Measurements from ENCODE around the gene TMBIM1. TPM values are rescaled to one million over a fixed set of nuclear protein-coding genes. Genes with fewer than 3 reads are reported as not detected.
A peak's percentile ranks its signal among the peaks of the same experiment; 100 is the strongest.

Gene TMBIM1
- total and polyA plus RNA-seq, 12 donors, result 25.7 to 293 (median 198) TPM

DNA sequence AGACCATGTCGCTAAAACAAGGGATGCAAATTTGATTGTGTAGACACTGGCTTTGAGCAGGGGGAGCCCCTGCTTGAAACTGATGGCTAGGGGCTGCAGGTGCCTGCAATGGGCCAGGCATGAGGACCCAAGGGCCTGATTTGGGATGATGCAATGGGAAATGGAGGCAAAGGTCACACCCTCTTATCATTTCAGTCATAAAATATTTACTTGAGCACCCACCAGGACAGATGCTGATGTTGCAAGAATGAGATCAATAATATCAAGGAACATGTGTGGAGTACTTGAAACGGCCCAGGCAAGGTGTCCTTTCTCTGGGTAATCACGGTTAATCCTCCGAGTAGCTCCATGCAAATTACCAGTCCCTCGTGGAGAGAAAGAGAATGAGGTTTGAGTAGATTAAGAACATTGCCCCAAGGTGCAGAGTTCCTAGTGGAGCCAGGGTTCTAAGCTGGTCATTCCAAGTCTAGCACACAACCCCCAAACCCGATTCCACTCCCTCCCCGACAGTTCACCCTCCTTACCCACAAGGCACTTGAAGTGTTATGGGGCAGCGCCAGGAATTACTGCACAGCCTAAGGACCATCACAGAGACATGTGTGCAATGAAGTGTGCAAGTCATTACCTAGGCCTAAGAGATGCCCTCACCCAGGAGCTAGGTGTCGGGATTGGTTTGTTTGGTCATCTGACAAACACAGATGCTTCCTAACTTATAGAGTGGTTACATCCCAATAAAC is 14.0 kb upstream of the TMBIM1 start:
- no peaks in the 10 kb centered on the region for H3K27me3 ChIP-seq
- 89 to 92% (median 91%) methylated on average over 9 of the region's 9 CpGs for WGBS, 4 donors
- TF ChIP-seq POLR2A (IDR thresholded peaks at IDR 0.05), result no peak
- TF ChIP-seq, protein P1, sequence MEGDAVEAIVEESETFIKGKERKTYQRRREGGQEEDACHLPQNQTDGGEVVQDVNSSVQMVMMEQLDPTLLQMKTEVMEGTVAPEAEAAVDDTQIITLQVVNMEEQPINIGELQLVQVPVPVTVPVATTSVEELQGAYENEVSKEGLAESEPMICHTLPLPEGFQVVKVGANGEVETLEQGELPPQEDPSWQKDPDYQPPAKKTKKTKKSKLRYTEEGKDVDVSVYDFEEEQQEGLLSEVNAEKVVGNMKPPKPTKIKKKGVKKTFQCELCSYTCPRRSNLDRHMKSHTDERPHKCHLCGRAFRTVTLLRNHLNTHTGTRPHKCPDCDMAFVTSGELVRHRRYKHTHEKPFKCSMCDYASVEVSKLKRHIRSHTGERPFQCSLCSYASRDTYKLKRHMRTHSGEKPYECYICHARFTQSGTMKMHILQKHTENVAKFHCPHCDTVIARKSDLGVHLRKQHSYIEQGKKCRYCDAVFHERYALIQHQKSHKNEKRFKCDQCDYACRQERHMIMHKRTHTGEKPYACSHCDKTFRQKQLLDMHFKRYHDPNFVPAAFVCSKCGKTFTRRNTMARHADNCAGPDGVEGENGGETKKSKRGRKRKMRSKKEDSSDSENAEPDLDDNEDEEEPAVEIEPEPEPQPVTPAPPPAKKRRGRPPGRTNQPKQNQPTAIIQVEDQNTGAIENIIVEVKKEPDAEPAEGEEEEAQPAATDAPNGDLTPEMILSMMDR (IDR thresholded peaks at IDR 0.05), result no peak
- H3K27ac ChIP-seq, result no peak overlapping the region
- H3K4me1 ChIP-seq (replicated peaks in 1 of 2), result no peaks in the 10 kb centered on the region
- intact Hi-C loops (cut with DNase I), result loop anchor here (10.0 kb wide), 2 partner anchors 48 to 158 kb away; partner anchors contain the start of gene CATIP (in 1 of the 2)
- H3K4me3 ChIP-seq, result no peak overlapping the region
- no peak for DNase-seq
- H3K9me3 ChIP-seq (replicated peaks in 1 of 3), result no peaks in the 10 kb centered on the region
- H3K36me3 ChIP-seq (replicated peaks in 1 of 2), result no peaks in the 10 kb centered on the region

DNA sequence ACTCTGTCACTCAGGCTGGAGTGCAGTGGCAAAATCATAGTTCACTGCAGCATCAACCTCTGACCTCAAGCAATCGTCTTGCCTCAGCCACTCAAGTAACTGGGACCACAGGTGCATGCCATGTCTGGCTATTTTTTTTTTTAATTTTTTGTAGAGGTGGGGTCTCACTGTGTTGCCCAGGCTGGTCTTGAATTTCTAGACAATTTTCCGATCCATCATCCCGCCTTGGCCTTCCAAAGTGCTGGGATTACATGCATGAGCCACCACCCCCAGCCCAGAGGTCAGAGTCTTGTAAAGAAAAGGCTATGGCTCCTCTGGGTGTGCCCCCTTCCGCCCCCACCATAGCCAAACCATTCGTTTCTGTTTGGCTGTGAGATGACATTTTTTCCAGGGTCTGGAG is 13.1 kb upstream of the TMBIM1 start:
- Histone ChIP-seq H3K4me3 (no peak overlapping the region), H3K27ac (no peak overlapping the region), H3K27me3 (no peaks in the 10 kb centered on the region), H3K9me3 (replicated peaks in 1 of 3) (no peaks in the 10 kb centered on the region), H3K4me1 (replicated peaks in 1 of 2) (no peaks in the 10 kb centered on the region), H3K36me3 (replicated peaks in 1 of 2) (no peaks in the 10 kb centered on the region)
- 79 to 92% (median 83%) methylated on average over 5 of the region's 5 CpGs for WGBS, 4 donors
- no peak for DNase-seq
- TF ChIP-seq, protein P1 (IDR thresholded peaks at IDR 0.05), result no peak
- TF ChIP-seq POLR2A (IDR thresholded peaks at IDR 0.05), result no peak
- intact Hi-C loops (cut with DNase I), result loop anchor here (10.0 kb wide), 2 partner anchors 49 to 159 kb away; partner anchors contain the start of gene CATIP (in 1 of the 2)

DNA sequence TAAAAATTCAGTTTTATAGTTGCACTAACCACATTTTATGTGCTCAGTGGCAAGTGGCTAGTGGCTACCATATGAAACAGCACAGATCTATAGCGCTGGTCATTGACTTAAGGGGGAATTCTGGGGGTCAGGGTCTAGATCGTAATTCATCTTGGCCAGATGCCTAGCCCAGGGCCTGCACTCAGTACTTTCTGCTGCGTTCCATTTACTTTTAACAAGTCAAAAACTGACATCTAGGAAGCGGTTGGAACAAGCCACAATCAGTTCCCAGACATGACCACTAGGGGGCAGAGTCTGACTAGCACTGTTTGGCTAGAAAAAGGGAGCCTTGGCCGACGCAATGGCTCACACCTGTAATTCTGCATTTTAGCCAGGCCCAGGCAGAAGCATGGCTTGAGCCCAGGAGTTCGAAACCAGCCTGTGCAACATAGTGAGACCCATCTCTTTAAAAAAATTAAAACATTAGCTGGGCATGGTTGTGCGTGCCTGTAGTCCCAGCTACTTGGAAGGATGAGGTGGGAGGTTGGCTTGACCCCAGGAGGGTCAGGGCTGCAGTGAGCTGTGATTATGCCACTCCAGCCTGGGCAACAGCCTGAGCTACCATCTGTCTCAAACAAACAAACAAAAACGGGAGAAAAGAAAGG is 9.0 kb upstream of the TMBIM1 start:
- TF ChIP-seq, protein P1 (IDR thresholded peaks at IDR 0.05), result peak; percentile 96 to 99 (median 98)
- no peak for TF ChIP-seq POLR2A (IDR thresholded peaks at IDR 0.05)
- 4 to 8% (median 6%) methylated on average over 8 to 9 of the region's 9 CpGs for WGBS, 4 donors
- no peaks in the 10 kb centered on the region for H3K36me3 ChIP-seq (replicated peaks in 1 of 2)
- peak; percentile 86 to 97 (median 90) for DNase-seq
- H3K27me3 ChIP-seq, result no peaks in the 10 kb centered on the region
- no peak overlapping the region for H3K4me3 ChIP-seq
- no peak overlapping the region for H3K27ac ChIP-seq
- H3K4me1 ChIP-seq (replicated peaks in 1 of 2), result no peaks in the 10 kb centered on the region
- intact Hi-C loops (cut with DNase I), result loop anchor here (5.0 to 10.0 kb wide), 3 partner anchors 54 to 164 kb away; partner anchors contain the start of gene CATIP (in 2 of the 2)
- H3K9me3 ChIP-seq (replicated peaks in 1 of 3), result no peaks in the 10 kb centered on the region

DNA sequence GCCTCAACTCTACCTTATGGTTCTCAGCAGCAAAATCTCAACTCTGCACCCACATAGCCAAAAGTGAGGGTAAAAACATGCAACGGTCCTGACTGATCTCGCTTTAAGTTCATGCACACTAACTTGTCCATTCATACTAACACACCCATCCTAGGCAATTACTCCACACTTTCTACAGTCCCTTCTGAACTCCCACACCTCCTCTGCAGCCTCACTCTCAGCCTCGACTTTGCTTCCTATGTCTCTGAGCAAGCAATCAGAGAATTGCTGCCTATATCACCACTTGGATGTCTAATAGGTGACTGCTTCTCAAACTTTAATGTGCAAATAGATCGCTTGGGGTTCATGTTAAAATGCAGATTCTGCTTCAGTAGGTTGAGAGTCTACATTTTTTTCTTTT is 7.8 kb upstream of the TMBIM1 start:
- intact Hi-C loops (cut with DNase I), result loop anchor here (5.0 to 10.0 kb wide), 3 partner anchors 55 to 165 kb away; partner anchors contain the start of gene CATIP (in 2 of the 2)
- 71 to 84% (median 77%) methylated on average over 4 of the region's 4 CpGs for WGBS, 4 donors
- H3K27me3 ChIP-seq, result no peaks in the 10 kb centered on the region
- no peaks in the 10 kb centered on the region for H3K36me3 ChIP-seq (replicated peaks in 1 of 2)
- no peaks in the 10 kb centered on the region for H3K4me1 ChIP-seq (replicated peaks in 1 of 2)
- TF ChIP-seq, protein P1 (IDR thresholded peaks at IDR 0.05), result no peak
- no peak for TF ChIP-seq POLR2A (IDR thresholded peaks at IDR 0.05)
- no peaks in the 10 kb centered on the region for H3K9me3 ChIP-seq (replicated peaks in 1 of 3)
- no peak overlapping the region for H3K4me3 ChIP-seq
- H3K27ac ChIP-seq, result no peak overlapping the region
- DNase-seq, result no peak
